GM18870 (cell line): Measurements from ENCODE around the gene USP6.
"Not testable (repeated sequence)": the region's sequence is repeated elsewhere in the genome, so short reads cannot be mapped to it uniquely, and the experiment has no call there.

Source experiments
- ATAC-seq: cut with Tn5 transposase; IDR thresholded peaks from one replicate; pipeline ENCODE4 v1.9.1; 2021; ENCODE audit warnings: moderate library complexity; ENCODE audit not compliant: unreplicated experiment

USP6 gene

DNA sequence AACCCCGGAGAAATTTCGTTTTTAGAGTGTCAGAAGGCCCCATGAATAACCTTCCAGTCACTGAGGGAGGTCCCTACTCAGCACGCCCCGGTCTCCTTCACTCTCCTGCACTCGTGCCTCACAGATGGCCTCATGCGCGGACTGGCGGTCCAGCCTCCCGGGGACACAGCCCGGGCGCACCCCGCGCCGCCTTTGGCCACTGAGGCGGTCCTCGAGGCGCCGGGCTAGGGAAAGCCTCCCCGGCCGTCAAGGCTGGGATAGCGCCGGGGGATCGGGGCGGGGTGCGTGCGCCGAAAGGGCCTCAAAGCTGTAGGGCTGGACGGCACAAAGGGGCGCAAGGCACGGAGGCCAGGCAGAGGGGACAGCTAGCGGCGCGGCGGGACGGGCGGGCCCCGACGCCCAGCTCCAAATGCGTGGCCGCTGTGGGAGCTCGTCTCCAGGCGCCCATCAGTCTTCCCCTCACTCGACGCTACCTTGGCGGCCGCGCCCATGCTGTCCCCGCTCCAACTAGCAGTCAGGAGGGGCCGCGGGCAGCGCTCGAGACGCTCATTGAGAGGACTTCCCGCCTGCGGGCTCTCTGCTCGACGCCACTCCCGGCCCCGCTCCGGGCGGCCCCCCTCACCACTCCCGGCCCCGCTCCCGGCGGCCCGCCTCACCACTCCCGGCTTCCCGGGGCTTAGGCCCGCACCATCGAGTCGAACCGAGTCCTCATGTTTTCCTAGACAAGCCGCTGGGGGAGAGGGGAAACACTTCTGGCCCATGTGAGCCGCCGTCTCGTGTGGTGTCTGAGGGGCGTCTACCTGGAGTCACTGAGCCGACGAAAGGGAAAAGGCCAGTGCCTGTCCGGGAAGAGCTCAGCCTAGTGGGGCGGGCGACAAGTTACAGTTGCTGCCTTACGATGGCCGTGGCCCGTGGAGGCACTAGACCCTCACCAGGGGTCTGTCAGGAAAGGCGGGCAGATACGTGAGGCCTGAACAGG lies at the start of gene USP6:
Gene USP6, plus strand, starts transcription at position 360 of the 979 bp plus-strand sequence. CDS start 14,336 bp downstream, outside the sequence.
- no peak for ATAC-seq

DNA sequence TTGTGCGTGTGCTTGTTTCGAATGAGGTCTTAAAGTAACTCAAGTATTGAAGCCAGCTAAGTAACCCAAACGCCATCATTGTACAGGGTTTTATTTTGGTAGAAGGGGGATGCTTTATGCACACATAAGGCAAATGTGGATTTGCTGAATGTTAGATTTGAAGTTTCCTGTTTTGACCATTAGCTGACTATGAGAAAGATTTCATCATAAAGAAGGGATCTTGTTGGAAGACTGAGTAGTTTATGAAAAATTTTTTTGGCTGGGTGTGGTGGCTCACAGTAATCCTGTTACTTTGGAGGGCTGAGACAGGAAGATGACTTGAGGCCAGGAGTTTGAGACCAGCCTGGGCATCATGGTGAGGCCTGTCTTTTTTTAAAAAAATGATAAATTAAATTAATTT lies 47.6 kb upstream of the USP6 start:
- ATAC-seq = no peak

DNA sequence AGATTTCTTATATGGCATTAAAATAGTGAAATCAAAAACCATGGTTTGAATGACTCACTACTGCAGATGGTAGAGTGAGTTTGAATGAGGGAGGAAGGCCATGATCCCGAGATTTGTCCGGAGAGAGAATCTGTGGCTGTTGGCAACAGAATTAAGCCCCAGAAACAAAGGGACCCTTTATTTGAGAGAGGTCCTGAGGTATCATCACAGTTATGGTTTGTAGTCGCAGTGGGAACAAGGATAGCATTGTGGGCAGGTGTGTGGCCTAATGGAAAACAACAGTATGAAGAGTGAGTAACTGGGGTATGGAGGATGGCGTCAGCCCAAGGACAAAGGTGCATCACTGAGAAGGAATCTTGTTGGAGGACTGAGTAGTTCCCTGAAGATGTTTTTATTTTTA lies 46.1 kb upstream of the USP6 start:
- no peak for ATAC-seq

DNA sequence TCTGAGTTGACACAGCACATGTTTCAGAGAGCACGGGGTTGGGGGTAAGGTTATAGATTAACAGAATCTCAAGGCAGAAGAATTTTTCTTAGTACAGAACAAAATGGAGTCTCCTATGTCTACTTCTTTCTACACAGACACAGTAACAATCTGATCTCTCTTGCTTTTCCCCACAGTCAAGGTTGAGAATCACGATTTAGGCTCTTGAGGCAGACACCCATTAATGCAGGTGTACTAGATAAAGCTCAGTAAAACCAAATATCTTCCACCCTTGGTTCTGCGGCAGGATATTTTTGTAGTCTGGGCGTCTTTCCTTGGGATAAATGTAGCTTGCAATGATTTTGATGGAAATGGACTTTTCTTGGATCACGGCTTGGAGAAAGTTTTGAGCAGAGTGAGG lies 40.4 kb upstream of the USP6 start:
- not testable (repeated sequence) for ATAC-seq

DNA sequence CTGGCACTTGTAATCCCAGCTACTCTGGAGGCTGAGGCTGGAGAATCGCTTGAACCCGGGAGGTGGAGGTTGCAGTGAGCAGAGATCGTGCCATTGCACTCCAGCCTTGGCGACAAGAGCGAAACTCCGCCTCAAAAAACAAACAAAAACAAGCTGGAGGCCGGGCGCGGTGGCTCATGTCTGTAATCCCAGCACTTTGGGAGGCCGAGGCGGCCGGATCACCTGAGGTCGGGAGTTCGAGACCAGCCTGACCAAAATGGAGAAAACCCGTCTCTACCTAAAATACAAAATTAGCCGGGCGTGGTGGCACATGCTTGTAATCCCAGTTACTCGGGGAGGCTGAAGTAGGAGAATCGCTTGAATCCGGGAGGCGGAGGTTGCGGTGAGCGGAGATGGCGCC lies 38.6 kb upstream of the USP6 start:
- ATAC-seq = not testable (repeated sequence)

DNA sequence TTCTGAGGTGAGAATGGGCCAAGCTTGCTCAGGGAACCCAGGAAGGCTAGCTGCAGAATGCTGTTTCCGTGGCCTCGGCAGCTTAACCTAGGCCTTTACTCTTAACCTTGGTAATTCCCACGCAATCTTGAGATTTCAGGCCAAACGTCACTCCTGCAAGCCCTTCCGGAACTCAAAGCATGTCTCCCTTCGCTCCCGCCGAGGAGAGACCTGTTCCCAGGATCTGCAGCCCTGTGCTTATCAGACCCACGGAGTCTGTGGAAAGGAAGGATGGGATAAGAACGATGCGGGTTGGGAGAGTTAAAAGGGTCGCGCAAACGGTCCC lies 38.1 kb upstream of the USP6 start:
- no peak for ATAC-seq

DNA sequence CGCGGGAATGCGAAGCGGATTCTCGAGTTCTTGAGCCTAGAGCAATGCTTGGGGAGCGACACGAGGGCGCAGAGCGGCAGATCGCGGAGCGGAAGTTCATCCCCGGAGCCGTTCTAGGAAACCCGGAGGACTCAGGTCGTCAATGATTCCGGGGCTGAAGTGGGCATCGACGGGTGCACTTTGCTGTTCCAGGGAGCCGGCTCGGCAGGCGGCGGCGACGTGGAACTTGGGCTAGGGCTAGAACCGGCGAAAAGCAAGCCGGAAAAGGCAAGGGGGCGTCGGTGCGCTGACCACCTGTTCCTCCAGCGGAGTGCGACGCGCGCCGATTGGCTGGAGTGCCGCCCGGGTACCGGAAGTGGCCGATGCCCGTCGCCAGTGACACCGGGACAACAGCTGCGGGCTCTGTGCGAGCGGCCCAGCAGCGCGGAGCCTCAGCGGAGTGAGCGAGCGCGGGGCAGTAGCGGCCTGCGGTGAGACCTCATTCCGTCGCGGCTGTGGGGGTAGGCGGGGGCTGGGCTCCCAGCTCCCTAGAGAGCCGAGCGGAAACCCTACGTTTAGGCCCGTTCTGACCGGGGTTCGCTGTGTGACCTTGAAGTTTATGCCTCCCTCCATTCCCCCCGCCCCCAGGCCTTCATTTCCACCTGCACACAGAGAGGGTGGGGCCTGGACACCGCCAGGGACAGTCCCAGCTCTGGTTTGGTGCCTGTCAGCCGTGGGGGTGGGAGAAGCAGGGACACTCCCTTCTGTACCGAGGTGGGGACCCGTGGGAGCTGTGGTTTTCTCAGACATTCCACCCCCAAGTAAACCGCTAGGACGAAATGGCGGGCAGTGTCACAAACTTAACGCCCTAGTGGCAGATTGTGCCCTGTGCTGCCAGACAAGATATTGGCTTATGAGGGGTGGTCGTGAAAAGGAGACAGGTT lies 37.5 kb upstream of the USP6 start, which contains the start of gene ZFP3:
Gene ZFP3, plus strand, starts transcription at position 362 of the 923 bp plus-strand sequence. CDS start 13,038 bp downstream, outside the sequence.
- no peak for ATAC-seq

DNA sequence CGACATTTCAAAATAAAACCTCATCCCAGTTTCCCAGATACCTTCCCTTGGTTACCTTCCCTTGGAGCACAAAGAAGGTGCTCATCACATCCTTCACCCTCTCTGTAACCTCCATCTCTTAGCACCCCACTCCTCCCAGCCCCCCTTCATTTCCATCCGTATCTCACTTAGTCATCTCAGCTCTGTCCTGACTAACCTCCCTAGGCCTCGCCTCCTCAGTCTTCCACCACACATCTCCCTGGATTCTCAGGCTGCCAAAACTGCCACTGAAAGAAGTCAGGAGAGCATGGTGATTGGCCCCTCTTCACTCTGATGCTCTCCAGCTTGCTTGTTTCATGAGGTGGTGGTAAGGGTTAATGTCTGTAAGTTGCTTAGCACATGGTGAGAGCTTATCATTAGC lies 35.2 kb upstream of the USP6 start:
- no peak for ATAC-seq

DNA sequence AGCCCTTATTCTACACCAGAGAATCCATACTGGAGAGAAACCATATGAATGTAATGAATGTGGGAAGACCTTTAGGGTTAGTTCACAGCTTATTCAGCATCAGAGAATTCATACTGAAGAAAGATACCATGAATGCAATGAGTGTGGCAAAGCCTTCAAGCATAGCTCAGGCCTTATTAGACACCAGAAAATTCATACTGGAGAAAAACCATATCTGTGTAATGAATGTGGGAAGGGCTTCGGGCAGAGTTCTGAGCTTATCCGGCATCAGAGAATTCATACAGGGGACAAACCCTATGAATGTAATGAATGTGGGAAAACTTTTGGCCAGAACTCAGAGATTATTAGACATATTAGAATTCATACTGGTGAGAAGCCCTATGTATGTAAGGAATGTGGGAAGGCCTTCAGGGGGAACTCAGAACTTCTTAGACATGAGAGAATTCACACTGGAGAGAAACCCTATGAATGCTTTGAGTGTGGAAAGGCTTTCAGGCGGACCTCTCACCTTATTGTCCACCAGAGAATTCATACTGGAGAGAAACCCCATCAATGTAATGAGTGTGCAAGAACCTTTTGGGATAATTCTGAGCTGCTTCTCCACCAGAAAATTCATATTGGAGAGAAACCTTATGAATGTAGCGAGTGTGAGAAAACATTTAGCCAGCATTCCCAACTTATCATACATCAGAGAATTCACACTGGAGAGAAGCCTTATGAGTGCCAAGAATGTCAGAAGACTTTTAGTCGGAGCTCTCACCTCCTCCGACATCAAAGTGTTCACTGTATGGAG lies 23.4 kb upstream of the USP6 start:
- ATAC-seq = no peak

DNA sequence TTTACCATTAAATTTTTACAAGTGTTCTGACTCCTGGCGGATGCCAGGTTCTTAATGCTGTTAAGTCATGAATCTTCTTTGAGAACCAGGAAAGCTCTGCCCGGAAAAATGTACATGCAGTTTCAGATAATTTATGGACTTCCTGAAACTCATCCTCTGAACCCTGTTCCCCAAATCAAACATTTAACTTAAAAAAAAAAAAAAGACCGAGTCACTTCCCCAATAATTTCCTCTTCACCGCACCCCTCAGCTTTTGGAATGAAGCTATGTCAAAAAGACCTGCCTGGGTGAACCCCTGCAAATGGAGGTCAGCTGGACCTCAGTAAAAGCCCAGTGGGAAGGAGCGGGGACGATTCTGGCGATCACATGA lies 19.1 kb upstream of the USP6 start:
- no peak for ATAC-seq

DNA sequence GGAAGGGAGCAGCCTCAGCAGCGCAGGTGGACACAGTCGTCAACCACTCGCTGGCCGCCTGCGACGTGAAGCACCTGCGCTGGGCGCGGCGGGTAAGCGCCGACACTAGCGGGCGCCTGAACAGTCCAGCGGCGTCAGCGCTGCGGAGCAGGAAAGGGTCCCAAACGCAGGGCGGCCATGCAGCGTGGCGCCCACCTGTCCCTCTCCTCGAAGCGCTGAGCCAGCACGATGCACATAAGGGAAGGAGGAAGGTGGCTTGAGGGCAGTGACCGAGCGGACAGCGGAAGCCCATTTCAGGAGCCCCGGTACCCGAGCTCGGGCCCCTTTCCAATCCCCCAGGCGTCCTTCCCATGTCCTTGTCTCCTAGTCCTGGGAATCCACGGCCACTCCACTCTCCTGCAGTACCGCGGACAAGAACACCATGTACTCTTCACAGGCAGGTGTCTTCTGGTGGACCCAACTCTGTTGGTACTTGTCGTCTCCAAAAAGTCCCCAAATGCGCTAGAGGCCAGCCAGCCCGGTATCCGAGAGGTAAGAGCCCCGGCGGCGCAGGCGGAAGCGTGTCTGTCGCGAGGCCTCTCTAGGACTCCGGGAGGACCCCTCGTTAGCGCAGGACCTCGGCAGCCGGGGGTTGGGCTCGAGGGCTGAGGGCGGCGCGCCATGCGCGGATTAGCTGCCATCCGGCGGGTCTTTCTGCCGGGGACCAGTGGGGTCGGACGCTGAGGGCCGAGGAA lies 18.6 kb upstream of the USP6 start:
- ATAC-seq = no peak

DNA sequence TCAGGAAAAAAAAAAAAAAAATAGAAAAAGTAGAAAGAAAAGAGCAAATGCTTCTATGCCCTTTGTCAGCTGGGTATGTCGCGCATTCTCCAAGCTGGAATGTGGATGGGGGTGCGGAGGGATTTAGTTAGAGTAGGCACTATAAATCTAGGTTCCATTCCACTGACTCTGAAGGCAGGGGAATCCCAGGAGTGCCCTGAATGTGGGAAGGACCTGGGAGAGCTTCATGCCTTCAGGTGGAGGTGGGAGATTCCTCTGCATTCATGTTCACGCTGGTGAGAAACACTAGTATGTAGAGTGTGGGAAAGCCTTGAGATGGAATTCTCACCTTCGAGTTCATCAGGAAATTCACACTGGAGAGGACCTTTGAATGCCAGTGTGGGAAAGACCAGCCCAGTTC lies 16.6 kb upstream of the USP6 start:
- no peak for ATAC-seq

DNA sequence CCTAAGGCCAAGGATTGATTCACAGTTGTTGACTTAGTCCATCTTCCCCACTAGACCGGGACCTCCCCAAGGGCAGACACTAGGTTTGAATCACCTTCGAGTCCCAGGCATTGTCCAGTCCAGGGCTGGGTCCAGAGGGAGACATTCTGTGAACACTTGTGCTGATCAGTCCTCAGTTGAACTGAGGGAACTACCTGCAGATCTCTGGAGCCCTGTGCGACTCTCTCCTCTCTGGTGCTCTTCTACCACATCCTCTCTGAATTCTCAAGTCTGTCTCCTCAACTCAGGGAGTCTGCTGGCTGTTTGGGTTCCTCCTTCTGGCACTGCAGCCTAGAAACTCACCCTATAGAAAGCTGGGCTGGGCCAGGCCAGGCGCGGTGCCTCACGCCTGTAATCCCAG lies 15.0 kb upstream of the USP6 start:
- ATAC-seq = no peak

DNA sequence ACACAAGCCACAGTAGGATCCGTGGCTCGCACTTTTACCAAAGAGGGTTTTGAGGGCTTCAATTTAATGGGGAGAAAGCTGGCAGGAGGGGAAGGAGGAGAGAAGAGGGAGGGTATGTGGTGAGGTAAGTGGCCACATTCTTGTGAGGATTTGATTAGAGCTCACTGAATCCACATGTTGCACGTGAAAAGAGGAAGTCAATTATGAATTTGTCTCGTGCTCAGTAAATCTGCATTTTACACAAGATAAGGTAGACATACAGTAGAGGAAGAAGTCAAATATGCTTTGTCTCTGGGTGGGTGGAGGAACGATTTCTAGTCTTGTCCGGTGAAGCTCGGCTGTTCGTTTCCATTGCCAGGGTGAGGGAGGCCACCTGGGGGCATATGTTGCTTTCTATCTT lies 5.0 kb upstream of the USP6 start:
- no peak for ATAC-seq

DNA sequence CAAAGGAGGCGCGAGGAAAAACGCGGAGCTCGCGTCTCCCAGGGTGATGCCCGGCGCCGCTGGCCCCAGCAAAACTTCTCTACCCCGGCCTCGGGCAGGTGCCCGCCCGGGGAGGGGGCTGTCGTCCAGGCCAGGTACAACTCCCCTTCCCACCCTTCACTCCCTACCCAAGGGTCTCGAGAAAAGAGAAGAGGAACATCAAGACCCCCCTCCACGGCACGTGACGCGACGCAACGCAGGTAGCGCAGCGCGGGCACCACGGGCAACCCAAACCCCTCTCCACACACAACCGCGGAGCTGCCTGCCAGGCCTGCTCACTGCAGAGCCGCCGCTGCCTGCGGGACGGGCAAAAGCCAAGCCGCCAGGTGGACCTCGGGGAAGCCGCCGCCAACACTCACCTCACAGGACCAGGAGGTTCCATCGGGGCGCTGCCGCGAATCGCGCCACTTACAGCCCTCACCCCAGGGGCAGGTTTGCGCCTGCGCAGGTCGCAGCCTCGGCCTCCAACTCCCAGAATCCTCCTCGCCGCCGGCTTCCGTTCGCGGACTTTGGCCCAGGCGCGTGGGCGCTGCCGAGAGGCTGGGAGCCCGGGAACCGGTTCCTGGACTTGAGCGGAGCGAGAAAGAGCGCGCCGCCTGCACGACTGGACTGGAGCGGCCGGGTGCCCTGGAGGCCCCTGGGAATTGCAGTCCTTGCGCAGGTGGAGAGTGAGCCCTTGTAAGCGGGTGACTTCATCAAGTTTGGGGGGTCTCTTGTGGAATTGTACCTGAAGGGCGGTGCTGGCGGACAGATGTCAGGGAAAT lies 4.2 kb upstream of the USP6 start, which contains the start of gene ZNF232:
Gene ZNF232, minus strand, starts transcription at position 477 of the 803 bp plus-strand sequence. Its CDS starts 56 bp downstream, at position 421.
- ATAC-seq = peak; percentile 42

DNA sequence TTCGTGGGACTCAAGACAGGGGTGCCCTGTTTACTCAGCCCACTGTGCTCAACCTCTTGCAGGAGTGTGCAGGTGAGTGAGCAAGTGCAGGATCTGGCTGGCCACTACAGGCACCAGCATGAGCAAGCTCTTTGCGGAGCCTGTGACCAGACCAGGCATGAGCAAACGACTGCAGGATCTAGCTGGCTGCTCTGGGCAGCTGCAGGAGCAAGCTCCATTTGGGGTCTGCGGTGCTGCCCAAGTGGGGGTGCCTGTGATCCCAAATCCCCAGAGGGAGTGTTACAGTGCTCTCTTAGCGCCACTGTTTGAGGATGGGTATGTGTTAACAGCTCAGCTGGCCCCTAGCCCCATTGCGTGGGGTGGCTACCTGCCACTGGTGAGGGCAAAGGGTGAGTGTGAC lies 2.4 kb downstream of the USP6 start:
- ATAC-seq = no peak

DNA sequence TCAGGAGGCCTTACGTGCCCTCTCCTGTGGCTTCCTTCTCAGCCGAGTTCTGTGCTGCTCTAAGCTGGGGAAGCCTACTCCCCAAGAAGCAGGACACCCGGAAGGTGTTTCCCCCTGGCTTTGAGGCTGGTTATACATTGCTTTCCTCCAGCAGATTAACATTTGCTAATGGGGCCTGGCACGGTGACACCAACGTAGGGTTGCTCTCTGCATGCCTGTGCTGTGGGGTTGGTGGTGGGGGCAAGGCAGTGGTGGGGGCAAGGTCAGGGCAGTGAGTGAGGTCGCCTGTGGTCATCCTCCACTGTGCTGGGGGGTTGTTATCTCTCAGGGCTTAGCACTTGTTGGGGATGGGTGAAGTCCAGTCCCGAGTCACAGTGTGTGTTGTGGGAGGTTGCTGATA lies 4.2 kb downstream of the USP6 start:
- ATAC-seq = no peak

DNA sequence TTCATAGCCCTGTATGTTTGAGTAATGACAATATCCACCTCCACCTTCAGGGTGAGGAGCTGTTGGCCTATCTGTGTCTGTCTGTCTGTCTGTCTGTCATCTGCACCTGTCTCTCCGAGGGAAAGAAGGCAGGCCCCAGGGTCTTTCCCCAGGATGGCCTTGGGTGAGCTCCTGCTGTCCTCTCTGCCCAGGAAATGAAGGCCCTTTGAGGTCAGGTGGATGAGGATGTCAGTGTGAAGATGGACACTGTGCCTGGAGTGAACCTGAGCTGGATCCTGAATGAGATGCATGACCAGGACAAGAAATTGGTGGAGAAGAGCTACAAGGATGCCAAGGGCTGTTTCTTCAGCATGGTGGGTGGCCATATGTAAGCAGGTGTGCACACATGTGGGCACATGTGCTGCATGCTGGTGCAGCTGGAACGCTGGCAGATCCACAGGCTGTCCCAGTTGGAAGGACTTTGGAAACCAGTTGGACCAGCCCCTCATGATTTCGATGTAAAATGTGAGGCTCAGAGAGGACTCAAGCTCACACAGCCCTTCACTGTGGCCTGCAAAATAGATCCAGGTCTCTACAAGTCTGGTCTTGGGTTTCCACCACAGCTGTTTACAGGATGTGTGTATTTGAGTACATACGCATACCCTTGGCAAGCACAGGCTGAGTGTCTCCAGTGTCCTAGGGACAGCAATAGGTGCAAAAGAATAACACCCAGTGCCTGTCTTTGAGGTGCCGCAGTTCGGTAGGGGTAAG lies 4.8 kb downstream of the USP6 start:
- not testable (repeated sequence) for ATAC-seq
